Hindlimb muscle (tissue), 1 donor: ENCODE results near the gene TRMT10C. TPM values are rescaled to one million over a fixed set of nuclear protein-coding genes. Genes with fewer than 3 reads are reported as not detected.
"Not testable (repeated sequence)": the region's sequence is repeated elsewhere in the genome, so short reads cannot be mapped to it uniquely, and the experiment has no call there.

Experiments
- DNase-seq: peaks from one replicate; pipeline ENCODE4 v3.0.0-alpha.2; 2013
- polyA plus RNA-seq: library from polyadenylated mRNA; unstranded; fragments of 120-200 nt; gene quantifications from one replicate; pipeline ENCODE4 v1.2.1, GENCODE V29; 2013; ENCODE audit not compliant: insufficient read length

Gene TRMT10C
- polyA plus RNA-seq, 1 donor = 18.0 TPM

GRCh38 chr3:101549473-101549872, 12.2 kb upstream of the TRMT10C start:
- DNase-seq = no peak

GRCh38 chr3:101551359-101552081, 10.1 kb upstream of the TRMT10C start:
- DNase-seq = not testable (repeated sequence)

DNA sequence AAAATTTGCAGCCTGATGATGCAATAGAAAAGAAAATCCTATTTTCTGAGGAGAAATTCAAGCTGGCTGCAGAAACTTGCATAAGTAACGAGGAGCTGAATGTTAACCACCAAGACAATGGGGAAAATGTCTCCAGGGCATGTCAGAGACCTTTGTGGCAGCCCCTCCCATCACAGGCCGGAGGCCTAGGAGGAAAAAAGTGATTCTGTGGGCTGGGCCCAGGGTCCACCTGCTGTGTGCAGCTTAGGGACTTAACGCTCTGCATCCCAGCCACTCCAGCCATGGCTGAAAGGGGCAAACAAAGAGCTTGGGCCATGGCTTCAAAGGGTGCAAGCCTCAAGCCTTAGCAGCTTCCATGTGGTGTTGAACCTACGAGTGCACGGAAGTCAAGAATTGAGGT, 8.3 kb upstream of the TRMT10C start:
- DNase-seq = not testable (repeated sequence)

- no peak for DNase-seq
These were observed 5.6 kb upstream of the TRMT10C start for GRCh38 chr3:101556064-101556463.

- no peak for DNase-seq
These were observed 6.1 kb downstream of the TRMT10C start for GRCh38 chr3:101567528-101568317.

- no peak for DNase-seq
These were observed 9.6 kb downstream of the TRMT10C start for GRCh38 chr3:101571028-101571895.

DNA sequence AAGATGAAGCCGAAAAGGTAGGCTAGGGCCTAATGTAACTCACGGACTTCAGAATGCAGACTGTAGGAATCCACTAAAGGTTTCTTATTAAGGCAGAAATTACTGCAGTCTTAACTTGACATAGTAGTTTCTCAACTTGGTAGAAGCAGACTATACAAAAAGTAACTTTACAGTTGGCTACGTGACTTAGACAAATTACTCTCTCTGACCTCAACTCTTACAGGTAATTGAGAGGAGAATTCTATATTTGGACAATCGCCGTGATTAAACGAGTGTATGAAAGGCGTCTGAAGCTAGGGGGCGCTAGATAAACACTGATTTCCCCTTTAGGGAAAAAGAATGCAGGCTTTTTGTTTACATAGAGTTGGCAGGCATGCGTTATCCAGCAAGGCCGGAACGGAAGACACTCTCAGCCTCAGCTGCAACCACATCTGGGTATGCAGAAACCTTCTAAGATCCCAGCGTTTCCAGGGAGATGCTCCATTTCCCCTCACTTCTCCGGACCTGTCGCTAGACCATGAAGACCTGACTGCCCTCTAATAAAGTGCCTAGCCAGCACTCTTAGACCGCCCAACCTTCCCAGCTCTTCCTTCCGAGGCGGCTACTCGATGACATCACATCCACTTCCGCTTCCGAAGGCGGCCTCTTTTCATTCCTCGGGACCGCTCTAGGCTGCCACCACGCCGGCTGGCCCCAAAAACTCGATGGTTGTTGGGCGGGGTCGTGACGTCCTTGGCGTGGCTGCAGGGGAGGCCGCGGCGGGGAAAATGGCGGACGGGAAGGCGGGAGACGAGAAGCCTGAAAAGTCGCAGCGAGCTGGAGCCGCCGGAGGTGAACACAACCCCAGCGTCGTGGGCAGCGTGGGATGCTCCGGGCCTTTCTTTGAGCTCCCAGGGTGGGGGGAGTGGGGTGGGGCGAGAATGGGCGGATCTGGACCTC, 12.1 kb downstream of the TRMT10C start, which contains the start of gene PCNP:
Gene PCNP (plus strand): TSS at position 732 of the 939 bp plus-strand sequence. CDS start 36 bp downstream, at position 768.
- peak; percentile 98 for DNase-seq

GRCh38 chr3:101574388-101575112, 12.9 kb downstream of the TRMT10C start:
- DNase-seq = peak; percentile 75

GRCh38 chr3:101577286-101577685, 15.6 kb downstream of the TRMT10C start:
- no peak for DNase-seq

- no peak for DNase-seq
These were observed 26.9 kb downstream of the TRMT10C start for GRCh38 chr3:101588616-101589015.

DNA sequence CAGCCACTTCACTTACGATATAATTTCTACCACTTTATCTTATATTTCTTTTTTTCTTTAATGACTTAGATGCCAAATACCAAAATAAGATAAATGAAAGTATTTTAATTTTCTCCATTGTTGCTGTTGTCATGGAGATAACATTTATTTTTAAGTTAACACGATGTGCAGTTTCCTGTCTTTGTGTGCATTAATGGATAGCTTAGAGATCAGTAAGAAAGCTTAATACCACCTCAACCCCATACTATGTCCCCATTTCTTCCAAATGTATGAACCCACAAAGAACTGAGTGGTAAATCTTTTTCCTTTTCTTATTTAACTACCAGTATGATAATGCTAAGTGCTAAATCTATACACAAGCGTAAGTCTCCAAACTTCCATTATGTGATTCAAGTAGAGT, 29.4 kb downstream of the TRMT10C start:
- no peak for DNase-seq

DNA sequence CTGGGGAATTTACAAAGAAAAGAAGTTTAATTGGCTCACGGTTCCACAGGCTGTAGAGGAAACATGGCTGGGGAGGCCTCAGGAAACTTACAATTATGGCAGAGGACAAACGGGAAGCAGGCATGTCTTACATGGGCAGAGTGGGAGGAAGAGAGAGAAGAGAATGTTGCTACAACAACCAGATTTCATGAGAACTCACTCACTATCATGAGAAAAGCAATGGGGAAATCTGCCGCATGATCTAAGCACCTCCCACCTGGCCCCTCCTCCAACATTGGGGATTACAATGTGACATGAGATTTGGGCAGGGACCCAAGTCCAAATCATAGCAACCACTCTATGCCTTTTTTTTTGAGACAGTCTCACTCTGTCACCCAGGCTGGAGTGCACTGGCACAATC, 41.1 kb downstream of the TRMT10C start:
- no peak for DNase-seq

DNA sequence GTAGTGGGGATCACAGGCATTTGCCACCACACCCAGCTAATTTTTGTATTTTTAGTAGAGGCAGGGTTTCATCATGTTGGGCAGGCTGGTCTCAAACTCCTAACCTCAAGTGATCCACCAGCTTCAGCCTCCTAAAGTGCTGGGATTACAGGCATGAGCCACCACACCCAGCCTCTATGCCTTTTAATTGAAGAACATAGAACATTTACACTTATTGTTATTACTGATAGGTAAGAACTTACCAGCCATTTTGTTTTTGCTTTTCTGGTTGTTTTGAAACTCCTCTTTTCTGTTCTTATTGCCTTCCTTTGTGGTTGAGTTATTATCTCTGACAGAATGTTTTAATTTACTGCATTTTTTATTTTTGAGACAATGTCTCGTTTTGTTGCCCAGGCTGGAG, 41.5 kb downstream of the TRMT10C start:
- DNase-seq = no peak

DNA sequence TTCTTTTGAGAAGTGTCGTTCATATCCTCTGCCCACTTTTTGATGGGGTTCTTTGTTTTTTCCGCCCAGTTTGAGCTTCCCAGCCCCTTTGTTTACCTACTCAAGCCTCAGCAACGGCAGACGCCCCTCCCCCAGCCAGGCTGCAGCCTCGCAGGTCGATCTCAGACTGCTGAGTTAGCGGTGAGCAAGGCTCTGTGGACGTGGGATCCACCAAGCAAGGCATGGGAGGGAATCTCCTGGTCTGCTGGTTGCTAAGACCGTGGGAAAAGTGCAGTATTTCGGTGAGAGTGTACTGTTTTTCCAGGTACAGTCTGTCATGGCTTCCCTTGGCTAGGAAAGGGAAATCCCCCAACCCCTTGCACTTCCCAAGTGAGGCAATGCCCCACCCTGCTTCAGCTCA, 43.7 kb downstream of the TRMT10C start:
- DNase-seq = not testable (repeated sequence)

GRCh38 chr3:101611023-101611422, 49.4 kb downstream of the TRMT10C start:
- DNase-seq = no peak

GRCh38 chr3:101613014-101613413, 51.3 kb downstream of the TRMT10C start:
- not testable (repeated sequence) for DNase-seq

GRCh38 chr3:101615525-101615924, 53.9 kb downstream of the TRMT10C start:
- no peak for DNase-seq
